GM18519 (cell line): ENCODE measurements around the gene HOXC9.

Experiments used
- ATAC-seq: cut with Tn5 transposase; IDR thresholded peaks from one replicate; pipeline ENCODE4 v1.9.1; 2021; ENCODE audit warnings: mild to moderate bottlenecking, moderate library complexity; ENCODE audit not compliant: unreplicated experiment, low FRiP score

The HOXC9 gene

GRCh38 chr12:53998900-53999236 lies 1.1 kb upstream of the HOXC9 start:
- ATAC-seq, result no peak

- no peak for ATAC-seq
Measured at GRCh38 chr12:53999559-54000115, 324 bp upstream of the HOXC9 start.

GRCh38 chr12:54001283-54002187 lies 1.6 kb downstream of the HOXC9 start:
- no peak for ATAC-seq

- ATAC-seq, result no peak
Measured at GRCh38 chr12:54002278-54002914, 2.4 kb downstream of the HOXC9 start.

GRCh38 chr12:54002915-54003389 lies 3.0 kb downstream of the HOXC9 start:
- no peak for ATAC-seq

GRCh38 chr12:54003625-54004024 lies 3.7 kb downstream of the HOXC9 start:
- no peak for ATAC-seq

- ATAC-seq, result no peak
Measured at GRCh38 chr12:54004063-54004840, 4.3 kb downstream of the HOXC9 start.

GRCh38 chr12:54004841-54005530 lies 5.0 kb downstream of the HOXC9 start:
- ATAC-seq, result no peak

- no peak for ATAC-seq
Measured at GRCh38 chr12:54005531-54005852, 5.5 kb downstream of the HOXC9 start.

- no peak for ATAC-seq
Measured at GRCh38 chr12:54005853-54006558, 6.0 kb downstream of the HOXC9 start.

- no peak for ATAC-seq
Measured at GRCh38 chr12:54006559-54007220, 6.7 kb downstream of the HOXC9 start.

- no peak for ATAC-seq
Measured at GRCh38 chr12:54007538-54008259, 7.7 kb downstream of the HOXC9 start.

- ATAC-seq, result no peak
Measured at GRCh38 chr12:54008260-54008552, 8.2 kb downstream of the HOXC9 start.

- no peak for ATAC-seq
Measured at GRCh38 chr12:54009171-54010052, 9.5 kb downstream of the HOXC9 start.

GRCh38 chr12:54010053-54010971 lies 10.4 kb downstream of the HOXC9 start:
- ATAC-seq, result no peak

- no peak for ATAC-seq
Measured at GRCh38 chr12:54010972-54011664, 11.2 kb downstream of the HOXC9 start.
